ENCODE data around the gene MYMX.
"Not testable (repeated sequence)": the region's sequence is repeated elsewhere in the genome, so short reads cannot be mapped to it uniquely, and the experiment has no call there.

Gene MYMX

DNA sequence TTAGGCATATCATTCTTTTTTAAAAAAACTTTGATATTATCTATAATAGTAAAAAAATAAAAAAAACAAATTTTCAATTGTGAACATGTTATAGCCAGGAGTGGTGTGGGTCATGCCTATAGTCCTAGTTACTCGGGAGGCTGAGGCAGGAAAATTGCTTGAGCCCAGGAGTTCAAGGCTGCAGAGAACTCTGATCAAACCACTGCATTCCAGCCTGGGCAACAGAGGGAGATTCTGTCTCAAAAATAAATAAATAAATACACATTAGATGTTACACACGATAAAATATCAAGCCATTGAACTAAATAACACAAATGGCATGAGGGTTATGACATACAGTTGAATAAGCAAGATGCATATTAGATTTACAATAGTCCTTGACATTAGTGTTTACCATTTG, 27.9 kb upstream of the MYMX start:
- no peak for DNase-seq

DNA sequence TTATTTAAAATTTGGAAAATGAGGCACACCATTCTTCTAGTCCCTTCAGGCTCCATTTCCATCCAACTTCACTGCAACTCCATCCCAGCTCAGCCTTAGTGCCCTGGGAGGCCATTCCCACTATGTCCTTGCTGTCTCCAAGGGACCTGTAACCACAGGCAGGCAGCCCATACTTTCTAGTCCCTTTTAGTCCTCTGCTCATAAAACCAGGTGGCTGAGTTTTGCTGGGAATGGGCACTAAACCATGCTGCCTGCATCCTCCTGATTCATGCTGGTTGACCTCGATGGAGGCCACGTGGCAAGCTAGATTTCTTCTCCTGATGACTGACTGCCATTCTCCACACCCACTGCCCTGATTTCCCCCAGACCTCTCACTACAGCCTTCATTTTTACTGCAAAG, 27.5 kb upstream of the MYMX start:
- no peak for DNase-seq

DNA sequence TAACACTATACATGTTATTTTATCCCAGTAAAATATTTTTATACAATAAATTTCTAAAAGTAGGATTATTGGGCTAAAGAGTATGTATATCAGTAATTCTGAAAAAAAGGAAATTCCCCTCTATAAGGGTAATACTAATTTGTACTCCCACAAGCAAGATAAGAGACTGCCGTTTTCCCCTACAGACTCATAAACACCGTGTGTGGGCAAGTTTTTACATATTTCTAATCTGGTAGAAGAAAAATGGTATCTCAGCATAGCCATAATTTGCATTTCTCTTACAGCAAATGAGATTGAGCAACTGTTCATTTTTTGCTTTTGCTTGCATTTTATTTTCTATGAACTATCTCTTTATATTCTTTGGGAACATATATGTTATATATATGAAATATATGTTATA, 26.0 kb upstream of the MYMX start:
- no peak for DNase-seq

DNA sequence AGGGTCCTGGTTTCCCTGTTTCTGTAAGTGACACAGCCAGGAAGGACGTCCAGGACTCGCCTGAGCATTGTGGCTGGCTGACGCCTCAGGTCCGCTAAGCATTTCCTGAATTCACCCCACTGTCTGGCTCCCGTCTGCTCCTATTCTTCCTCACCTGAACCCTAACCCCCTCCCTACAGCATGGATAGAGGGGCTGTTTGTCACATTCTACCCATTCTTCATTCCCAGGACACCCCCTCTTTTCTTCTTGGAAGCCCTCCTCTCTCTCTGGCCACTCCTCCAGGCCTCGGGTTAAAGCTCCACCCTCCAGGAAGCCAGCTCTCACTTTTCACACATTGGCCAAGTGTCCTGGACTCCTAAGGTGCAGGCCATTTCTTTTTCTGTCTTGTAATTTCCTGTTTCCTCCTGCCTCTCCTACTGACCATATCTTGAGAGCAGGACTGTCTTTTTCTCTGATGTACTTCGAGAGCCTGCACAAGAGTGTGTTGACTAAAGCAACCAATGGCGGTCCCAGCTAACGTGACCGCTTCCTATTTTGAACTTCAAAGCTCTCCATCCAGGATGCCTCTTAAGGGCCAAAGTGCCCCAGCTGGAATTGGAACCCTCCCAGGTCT, 24.2 kb upstream of the MYMX start:
- DNase-seq = no peak

DNA sequence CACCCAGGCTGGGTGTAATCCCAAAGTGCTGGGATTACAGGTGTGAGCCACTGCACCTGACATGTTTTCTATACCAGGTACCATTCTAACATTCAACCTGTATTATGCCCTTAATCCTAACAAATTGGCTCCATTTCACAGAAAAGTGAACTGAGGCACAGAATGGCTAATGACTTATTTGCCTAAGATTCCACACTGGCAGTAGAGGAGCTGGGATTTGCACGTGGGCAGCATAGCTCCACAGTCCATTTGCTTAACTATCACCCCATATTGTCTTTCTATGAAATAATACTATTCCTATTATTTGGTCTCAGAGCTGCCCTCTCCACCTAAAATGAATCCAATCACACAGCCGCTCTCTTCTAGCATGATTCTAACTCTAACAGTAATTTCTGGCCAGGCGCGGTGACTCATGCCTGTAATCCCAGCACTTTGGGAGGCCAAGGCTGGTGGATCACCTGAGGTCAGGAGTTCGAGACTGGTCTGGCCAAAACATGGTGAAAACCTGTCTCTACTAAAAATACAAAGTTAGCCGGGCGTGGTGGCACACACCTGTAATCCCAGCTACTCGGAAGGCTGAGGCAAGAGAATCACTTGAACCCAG, 23.3 kb upstream of the MYMX start:
- no peak for DNase-seq

DNA sequence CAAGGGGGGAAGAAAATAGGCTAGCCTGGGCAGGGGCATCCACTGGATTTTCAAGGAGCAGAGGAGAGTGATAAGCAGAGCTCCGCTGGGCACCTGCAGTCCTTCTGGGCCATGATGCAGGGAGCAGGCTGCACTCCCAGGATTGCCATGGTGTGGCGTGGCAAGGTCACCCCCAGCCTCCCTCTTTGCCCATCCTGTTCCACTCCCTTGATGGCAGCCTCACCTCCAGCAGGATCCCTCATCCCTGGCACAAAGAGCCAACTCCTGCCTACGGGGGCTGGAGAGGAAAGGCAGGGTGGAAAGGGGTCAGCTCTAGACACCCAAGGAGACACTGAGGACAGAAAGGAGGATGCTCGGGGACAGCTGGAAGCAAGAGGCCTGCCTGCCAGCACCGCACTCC, 22.4 kb upstream of the MYMX start:
- DNase-seq = no peak

DNA sequence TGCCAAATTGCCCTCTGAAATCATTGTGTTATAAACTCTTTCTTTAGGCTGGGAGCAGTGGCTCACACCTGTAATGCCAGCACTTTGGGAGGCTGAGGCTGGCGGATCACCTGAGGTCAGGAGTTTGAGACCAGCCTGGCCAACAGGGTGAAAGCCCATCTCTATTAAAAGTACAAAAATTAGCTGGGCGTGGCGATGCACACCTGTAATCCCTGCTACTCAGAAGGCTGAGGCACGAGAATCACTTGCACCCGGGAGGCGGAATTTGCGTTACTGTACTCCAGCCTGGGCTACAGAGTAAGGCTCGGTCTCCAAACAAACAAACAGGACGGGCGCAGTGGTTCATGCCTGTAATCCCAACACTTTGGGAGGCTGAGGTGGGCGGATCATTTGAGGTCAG, 20.4 kb upstream of the MYMX start:
- not testable (repeated sequence) for DNase-seq

DNA sequence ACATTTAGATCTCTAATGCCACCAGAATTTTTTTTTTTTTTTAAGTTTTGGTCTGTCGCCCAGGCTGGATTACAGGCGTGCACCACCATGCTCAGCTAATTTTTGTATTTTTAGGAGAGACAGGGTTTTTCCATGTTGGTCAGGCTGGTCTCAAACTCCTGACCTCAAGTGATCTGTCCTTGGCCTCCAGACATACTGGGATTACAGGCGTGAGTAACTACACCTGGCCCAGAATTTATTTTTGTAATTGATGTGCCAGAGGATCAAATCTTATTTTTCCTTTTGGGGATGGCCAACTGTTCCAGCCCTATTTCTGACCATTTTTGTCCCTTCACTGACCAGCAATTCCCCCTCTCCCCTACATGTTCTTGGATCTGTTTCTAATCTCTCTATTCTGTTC, 18.0 kb upstream of the MYMX start:
- no peak for DNase-seq

DNA sequence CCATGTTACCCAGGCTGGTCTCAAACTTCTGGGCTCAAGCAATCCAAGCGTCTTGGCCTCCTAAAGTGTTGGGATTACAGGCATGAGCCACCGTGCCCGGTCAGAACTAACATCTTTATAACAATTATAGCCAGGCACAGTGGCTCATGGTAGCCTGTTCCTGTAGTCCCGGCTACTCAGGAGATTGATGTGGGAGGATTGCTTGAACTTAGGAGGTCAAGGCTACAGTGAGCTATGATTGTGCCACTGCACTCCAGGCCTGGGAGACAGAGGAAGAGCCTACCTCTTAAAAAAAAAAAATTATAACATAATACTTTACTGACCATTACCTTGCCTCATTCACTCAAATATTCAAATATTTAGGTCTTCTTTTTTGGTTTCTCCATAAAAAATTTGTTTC, 16.8 kb upstream of the MYMX start:
- no peak for DNase-seq

DNA sequence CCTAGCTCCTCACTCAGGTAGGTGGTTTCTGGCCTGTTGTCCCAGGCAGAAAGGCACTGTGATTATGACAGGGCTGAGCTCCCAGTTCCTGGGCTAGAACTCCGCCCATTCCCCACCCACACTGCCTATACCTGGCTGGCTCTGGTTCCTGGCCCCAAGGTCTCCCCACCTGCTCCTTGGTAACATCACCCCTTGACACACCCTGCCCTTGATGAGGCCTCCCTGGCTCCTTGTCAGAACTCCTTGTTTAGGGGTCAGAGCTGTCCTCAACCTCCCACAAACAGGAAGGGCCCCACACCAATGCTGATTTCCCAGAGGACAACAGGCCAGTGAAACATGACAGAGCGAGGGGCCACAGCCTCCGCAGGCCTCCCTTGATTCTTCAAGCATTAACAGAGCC, 15.5 kb upstream of the MYMX start:
- no peak for DNase-seq

DNA sequence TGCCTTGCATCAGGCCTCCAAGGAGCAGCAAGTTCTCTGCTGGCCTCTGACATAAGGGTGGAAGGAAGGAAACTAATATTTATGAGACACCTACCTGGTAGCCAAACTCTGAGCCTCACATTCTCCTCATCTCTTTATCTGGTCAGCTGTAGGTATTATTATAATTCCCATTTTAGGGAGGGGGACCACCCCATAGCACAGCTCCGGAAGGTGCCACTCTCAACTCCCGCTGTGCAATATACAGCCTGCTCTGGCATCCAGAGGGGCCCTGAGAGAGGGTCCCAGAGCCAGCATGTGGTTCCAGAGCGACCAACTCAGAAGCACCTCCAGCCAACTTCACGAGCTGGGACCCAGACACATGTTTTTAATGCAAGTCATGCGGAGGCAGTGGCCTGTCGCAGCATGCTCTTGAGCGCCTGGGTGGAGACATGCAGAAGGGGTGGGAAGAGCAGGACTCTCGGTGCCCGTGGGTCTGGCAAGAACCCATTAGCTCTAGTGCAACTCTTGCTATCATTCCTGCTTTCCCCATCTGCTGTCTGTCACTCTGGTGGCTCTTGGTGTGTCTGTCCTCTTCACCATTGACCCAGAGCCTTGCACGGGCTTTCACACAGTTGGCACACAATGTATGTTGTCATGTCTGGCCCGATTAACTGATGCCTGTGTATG, 15.0 kb upstream of the MYMX start:
- no peak for DNase-seq

DNA sequence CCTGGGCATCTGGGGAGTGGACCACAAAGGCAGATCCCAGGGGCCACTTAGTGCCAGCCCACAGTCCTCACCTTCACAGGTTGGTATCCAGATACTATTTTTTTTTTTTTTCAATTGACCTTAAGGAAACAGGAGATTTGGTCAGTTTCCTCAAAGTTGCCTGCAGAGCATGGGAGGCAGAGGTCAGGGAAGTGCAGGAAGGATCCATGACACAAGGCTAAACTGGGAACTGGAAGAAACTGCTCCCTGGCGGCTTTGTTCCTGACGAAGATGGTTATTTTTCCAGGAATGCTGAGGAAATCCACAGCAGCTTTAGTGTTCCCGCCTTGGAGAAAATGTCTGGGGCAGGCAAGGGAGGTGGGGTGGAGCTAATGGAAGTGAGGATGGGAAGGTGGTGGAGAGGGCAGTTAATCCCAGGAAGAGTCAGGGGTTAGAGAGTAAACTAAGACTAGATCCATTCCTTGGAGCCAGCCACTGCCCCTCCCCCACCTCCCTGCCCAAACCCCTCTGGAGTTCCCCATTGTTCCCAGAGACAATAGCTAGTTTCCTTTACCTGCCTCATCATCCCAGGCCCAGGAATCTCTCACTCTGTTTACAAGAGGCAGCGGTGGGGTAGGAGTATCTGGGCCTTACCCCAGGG, 14.3 kb upstream of the MYMX start:
- DNase-seq = no peak

DNA sequence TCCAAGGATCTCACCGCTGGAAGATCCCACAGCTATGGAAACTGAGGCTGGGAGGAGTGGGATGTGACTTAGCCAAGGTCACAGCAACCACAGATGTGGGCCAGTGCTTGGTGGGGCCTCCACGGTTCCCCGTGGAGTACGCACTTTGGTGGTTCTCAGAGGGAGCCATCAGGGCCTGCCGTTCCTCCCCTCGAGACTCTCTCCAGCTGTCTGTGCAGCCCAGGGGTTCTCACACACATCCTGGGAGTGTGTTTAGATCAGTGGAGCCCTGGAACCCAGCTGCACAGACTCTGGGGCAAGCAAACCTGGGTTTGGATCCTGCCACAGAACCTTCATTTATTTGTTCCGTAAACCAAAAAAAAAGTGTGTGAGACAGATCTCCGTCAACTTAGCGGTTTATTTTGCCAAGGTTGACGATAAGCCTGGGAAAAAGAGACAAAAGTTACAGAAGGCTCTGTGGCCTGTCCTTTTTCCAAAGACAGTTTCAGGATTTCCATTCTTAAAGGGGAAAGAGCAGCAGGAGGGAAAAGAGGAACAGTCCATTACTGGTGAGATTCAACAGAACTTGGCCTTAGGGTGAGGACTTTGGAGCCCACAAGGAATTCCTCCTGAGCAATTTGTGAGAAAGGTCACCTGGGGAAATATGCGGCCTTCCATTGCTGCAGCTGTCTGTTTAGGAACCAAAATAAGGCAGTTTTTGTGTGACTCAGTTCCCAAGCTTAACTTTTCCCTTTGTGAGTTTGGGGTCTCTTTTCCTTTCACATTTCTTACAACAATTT, 13.6 kb upstream of the MYMX start:
- no peak for DNase-seq

DNA sequence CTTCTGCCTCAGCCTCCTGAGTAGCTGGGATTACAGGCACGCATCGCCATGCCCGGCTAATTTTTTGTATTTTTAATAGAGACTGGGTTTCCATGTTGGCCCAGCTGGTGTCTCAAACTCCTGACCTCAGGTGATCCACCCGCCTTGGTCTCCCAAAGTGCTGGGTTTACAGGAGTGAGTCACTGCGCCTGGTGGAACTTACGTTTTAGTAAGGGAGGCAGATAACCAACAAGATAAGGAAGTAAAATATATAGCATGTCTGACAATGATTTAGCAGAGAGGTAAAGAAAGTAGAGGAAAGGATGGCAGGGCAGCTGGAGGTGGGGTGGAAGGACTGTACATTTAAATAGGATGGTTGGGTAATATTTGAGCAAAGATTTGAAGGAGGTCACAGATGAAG, 12.8 kb upstream of the MYMX start:
- no peak for DNase-seq

DNA sequence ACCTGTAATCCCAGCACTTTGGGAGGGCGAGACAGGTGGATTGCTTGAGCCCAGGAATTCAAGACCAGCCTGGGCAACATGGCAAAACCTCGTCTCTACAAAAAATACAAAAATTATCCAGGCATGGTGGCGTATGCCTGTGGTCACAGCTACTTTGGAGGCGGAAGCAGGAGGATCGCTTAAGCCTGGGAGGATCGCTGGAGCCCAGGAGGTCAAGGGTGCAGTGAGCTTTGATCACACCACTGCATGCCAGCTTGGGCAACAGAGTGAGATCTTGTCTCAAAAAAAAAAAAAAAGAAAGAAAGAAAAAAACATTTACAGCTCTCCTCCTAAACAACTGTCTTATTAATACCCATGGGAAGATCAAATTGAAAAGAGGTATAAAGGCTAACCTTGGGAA, 8.8 kb upstream of the MYMX start:
- DNase-seq = no peak

DNA sequence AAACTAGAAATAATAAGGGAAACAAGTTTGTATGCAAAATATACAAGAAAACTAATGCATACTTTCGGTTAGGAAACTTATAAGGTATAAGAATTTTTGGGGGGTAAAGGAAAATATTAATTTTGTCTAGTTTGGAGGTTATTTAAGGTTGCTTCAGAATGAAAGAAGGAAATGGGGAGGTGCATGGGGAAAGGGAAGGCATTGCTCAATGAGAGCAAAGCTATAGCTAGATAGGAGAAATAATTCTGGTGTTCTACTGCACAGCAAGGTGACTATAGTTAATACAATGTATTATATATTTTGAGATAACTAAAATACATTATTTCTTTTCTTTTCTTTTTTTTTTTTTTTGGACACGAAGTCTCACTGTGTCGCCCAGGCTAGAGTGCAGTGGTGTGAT, 5.4 kb upstream of the MYMX start:
- no peak for DNase-seq

DNA sequence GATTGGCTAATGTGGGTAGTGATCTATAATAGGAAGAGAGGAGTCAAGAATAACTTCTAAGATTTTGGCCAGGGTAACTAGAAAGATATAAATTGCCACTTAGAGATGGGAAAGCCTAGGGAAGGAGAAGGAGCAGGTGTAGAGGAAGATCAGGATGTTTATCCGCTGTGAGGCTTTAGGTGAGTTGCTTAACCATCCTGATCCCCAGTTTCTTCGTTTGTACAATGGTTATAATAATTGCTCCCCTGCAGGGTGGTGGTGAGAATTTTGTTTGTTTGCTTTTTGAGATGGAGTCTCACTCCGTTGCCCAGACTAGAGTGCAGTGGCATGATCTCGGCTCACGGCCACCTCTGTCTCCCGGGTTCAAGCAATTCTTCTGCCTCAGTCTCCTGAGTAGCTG, 2.4 kb upstream of the MYMX start:
- no peak for DNase-seq

DNA sequence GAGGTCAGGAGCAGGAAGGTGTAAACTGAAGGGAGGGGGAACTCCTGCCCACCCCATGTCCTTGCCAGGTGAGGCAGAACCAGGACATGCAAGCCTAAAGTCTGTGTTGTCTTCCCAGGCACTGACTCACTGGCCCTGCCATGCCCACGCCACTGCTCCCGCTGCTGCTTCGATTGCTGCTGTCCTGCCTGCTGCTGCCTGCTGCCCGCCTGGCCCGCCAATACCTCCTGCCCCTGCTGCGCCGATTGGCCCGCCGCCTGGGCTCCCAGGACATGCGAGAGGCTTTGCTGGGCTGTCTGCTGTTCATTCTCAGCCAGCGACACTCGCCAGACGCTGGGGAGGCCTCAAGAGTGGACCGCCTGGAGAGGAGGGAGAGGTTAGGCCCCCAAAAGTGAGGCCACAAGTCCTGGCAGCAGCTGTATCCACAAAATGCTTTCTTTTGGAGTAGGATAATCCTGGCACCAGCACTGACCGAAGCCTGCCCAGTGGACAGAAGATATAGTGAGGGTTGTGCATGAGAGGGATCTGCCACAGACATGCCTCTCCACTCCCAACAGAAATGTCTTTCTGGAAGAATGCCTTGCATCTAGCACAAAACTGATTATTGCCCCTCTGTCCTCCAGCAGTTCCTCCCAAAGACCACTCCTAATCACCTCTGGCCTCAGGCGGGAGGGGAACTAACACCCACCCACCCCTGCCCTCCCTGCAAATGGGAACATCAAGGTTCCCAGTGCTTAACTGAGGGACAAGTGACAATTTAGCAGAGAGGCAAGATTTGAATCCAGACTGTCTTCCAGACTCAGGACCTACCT, 812 bp downstream of the MYMX start:
- no peak for DNase-seq

DNA sequence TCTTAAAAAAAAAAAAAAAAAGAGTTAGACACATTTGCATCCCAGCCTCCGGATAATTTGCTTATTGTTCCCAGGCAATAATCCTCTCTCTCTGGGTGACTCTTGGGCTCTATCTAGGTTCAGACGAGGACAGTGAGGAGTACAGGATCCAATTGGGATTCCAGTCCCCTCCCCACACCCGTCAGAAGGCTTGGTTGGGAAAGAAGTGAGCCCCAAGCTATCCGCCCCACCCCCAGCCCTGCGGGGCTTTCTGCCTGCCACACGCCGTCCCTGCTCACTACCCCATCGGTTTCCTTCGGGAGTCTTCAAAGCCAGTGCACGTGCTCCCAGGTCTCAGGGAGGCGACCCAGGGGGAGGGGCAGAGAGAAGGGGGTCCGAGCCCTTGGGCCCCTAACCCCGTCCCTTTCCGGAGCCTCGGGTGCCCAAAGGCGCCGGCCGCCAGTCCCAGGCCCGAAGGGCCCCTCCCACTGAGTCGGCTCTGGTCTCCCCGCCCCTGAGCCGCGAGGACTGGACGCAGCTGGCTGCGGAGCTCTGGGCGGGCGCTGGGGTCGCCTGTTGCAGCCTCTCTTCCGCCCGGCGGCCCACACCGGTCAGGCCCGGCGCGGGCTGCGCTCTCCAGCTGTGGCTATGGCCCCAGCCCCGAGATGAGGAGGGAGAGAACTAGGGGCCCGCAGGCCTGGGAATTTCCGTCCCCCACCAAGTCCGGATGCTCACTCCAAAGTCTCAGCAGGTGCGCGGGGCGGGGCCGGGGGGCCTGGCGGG, 2.5 kb downstream of the MYMX start:
- DNase-seq = peak in 1 of 6 experiments; percentile 24

DNA sequence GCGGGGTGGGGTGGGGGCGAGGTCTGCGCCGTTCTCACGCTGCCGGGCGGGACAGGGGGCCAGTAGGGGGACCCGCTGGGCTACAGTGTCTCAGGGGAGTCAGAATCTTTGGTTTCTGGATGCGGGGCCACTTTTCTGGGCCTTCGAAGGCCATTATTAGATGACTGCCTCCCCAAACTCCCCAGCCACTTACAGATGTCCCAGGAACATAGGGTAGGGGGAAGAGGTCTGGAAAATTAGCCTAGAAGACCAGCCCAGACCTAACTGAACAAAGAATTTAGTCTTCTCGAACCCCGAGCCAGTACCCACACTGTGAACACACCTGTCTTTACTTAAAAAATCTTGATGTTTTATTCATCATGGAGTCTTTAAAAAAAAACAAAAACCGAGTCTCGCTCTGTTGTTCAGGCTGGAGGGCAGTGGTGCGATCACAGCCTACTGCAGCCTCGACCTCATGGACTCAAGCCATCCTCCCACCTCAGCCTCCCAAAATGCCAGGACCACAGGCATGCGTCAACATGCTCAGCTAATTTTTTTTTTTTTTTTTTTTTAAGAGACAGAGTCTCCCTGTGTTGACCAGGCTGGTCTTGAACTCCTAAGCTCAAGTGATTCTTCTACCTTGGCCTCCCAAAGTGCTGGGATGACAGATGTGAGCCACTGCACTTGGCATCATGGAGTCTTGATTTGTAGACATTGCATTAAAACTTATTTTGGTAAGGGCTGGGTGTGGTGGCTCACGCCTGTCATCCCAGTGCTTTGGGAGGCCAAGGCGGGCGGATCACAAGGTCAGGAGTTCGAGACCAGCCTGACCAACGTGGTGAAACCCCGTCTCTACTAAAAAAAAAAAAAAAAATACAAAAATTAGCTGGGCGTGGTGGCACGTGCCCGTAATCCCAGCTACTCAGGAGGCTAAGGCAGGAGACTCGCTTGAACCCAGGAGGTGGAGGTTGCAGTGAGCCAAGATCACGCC, 3.4 kb downstream of the MYMX start:
- no peak for DNase-seq

DNA sequence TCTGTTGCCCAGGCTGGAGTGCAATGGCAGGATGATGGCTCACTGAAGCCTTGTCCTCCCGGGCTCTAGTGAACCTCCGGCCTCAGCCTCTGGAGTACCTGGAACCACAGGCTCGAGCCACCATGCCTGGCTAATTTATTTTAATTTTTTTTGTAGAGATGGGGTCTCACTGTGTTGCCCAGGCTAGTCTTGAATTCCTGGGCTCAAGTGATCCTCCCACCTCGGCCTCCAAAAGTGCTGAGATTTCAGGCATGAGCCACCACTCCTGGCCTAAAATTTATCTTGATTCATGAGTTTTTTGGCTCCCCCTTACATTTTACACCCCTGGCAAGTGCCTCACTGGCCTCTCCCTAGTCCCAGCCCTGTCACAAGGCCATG, 4.2 kb downstream of the MYMX start:
- DNase-seq = no peak

Data from stimulated activated naive CD4-positive, alpha-beta T cell (primary cell).